GM21619 (cell line): Measurements from ENCODE around the gene STARD10.
A peak's percentile ranks its signal among the peaks of the same experiment; 100 is the strongest.

Experiments used
- ATAC-seq: cut with Tn5 transposase; IDR thresholded peaks from one replicate; pipeline ENCODE4 v1.9.1; 2021; ENCODE audit not compliant: unreplicated experiment

Gene STARD10

GRCh38 chr11:72781313-72782080 lies 12.3 kb downstream of the STARD10 start:
- ATAC-seq = peak; percentile 49

GRCh38 chr11:72781063-72781312 lies 12.9 kb downstream of the STARD10 start:
- no peak for ATAC-seq

- no peak for ATAC-seq
These were observed 13.4 kb downstream of the STARD10 start for GRCh38 chr11:72780296-72781062.

- no peak for ATAC-seq
These were observed 14.2 kb downstream of the STARD10 start for GRCh38 chr11:72779495-72780128.

- no peak for ATAC-seq
These were observed 15.0 kb downstream of the STARD10 start for GRCh38 chr11:72778535-72779494.

GRCh38 chr11:72777755-72778278 lies 16.0 kb downstream of the STARD10 start:
- no peak for ATAC-seq

GRCh38 chr11:72776844-72777754 lies 16.7 kb downstream of the STARD10 start:
- no peak for ATAC-seq

GRCh38 chr11:72776117-72776843 lies 17.6 kb downstream of the STARD10 start:
- no peak for ATAC-seq

GRCh38 chr11:72775288-72776110 lies 18.3 kb downstream of the STARD10 start:
- no peak for ATAC-seq

- no peak for ATAC-seq
These were observed 19.3 kb downstream of the STARD10 start for GRCh38 chr11:72774499-72774898.

- no peak for ATAC-seq
These were observed 20.2 kb downstream of the STARD10 start for GRCh38 chr11:72773696-72774095.

- no peak for ATAC-seq
These were observed 20.6 kb downstream of the STARD10 start for GRCh38 chr11:72773291-72773690.

- ATAC-seq = no peak
These were observed 21.8 kb downstream of the STARD10 start for GRCh38 chr11:72772059-72772458.

- no peak for ATAC-seq
These were observed 22.3 kb downstream of the STARD10 start for GRCh38 chr11:72771507-72771906.

- ATAC-seq = no peak
These were observed 23.0 kb downstream of the STARD10 start for GRCh38 chr11:72770799-72771198.

GRCh38 chr11:72769680-72770079 lies 24.2 kb downstream of the STARD10 start:
- ATAC-seq = no peak

GRCh38 chr11:72768581-72768980 lies 25.3 kb downstream of the STARD10 start:
- ATAC-seq = no peak
